Measurements from ENCODE around the gene PNMT. TPM values are rescaled to one million over a fixed set of nuclear protein-coding genes. Genes with fewer than 3 reads are reported as not detected.

Gene PNMT
- total and polyA plus RNA-seq, 12 donors: 2.7 to 30.0 (median 4.2) TPM

GRCh38 chr17:39666231-39666600 lies 2.0 kb upstream of the PNMT start:
- H3K27me3 ChIP-seq: peaks cover 0 to 55% (median 8%) of the 10 kb centered on the region in 7 donors
- H3K36me3 ChIP-seq: peaks cover 0 to 15% (median 0%) of the 10 kb centered on the region in 9 donors
- intact Hi-C loops (cut with DNase I): loop anchor here in 2 of 10 donors (5.0 kb wide), 2 partner anchors 44 to 86 kb away; no protein-coding TSS in a partner anchor
- H3K4me1 ChIP-seq: peaks cover 31 to 80% (median 63%) of the 10 kb centered on the region in 9 donors
- peak overlapping the region; percentile 21 to 77 (median 52) for H3K4me3 ChIP-seq
- TF ChIP-seq CTCF (IDR thresholded peaks at IDR 0.05): no peak
- peak overlapping the region; percentile 88 to 98 (median 94) for H3K27ac ChIP-seq
- ATAC-seq (peak in 4 of 8 donors; percentile 0 to 6 (median 2)), DNase-seq (no peak)
- H3K9me3 ChIP-seq: no peaks in the 10 kb centered on the region
- 26 to 35% methylated on average over 2 of the region's 2 CpGs for WGBS, 2 donors

GRCh38 chr17:39666601-39667261 lies 1.5 kb upstream of the PNMT start:
- ATAC-seq (peak; percentile 10 to 62 (median 48)), DNase-seq (peak; percentile 77 to 79)
- H3K36me3 ChIP-seq: peaks cover 0 to 13% (median 0%) of the 10 kb centered on the region in 9 donors
- H3K4me3 ChIP-seq: peak overlapping the region; percentile 24 to 77 (median 52)
- peaks cover 0 to 59% (median 8%) of the 10 kb centered on the region in 7 donors for H3K27me3 ChIP-seq
- no peak for TF ChIP-seq CTCF (IDR thresholded peaks at IDR 0.05)
- peak overlapping the region; percentile 88 to 98 (median 94) for H3K27ac ChIP-seq
- 30 to 40% methylated on average over 11 of the region's 11 CpGs for WGBS, 2 donors
- H3K4me1 ChIP-seq: peaks cover 29 to 80% (median 61%) of the 10 kb centered on the region in 9 donors
- no peaks in the 10 kb centered on the region for H3K9me3 ChIP-seq
- intact Hi-C loops (cut with DNase I): loop anchor here in 2 of 10 donors (5.0 kb wide), 2 partner anchors 44 to 86 kb away; no protein-coding TSS in a partner anchor

- peaks cover 34 to 80% (median 60%) of the 10 kb centered on the region in 9 donors for H3K4me1 ChIP-seq
- ATAC-seq (peak in 6 of 8 donors; percentile 3 to 40 (median 6)), DNase-seq (peak in 1 of 2 donors; percentile 64)
- H3K4me3 ChIP-seq: peak overlapping the region; percentile 24 to 77 (median 52)
- peaks cover 0 to 6% (median 0%) of the 10 kb centered on the region in 9 donors for H3K36me3 ChIP-seq
- no peaks in the 10 kb centered on the region for H3K9me3 ChIP-seq
- H3K27me3 ChIP-seq: peaks cover 0 to 59% (median 8%) of the 10 kb centered on the region in 7 donors
- no peak for TF ChIP-seq CTCF (IDR thresholded peaks at IDR 0.05)
- peak overlapping the region; percentile 88 to 98 (median 94) for H3K27ac ChIP-seq
- intact Hi-C loops (cut with DNase I): loop anchor here in 2 of 10 donors (5.0 kb wide), 2 partner anchors 45 to 85 kb away; no protein-coding TSS in a partner anchor
- 5 to 10% methylated on average over 42 to 49 of the region's 49 CpGs for WGBS, 2 donors
These were observed 850 bp upstream of the PNMT start for GRCh38 chr17:39667262-39667944.

Data from heart right ventricle (tissue), 16 donors.